GM19438 (cell line): ENCODE measurements around the gene RAMP2.
"Not testable (repeated sequence)": the region's sequence is repeated elsewhere in the genome, so short reads cannot be mapped to it uniquely, and the experiment has no call there.

ENCODE experiments used
- ATAC-seq: cut with Tn5 transposase; IDR thresholded peaks from one replicate; pipeline ENCODE4 v1.9.1; 2021; ENCODE audit warnings: low read depth; ENCODE audit not compliant: unreplicated experiment

Gene RAMP2, protein sequence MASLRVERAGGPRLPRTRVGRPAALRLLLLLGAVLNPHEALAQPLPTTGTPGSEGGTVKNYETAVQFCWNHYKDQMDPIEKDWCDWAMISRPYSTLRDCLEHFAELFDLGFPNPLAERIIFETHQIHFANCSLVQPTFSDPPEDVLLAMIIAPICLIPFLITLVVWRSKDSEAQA

DNA sequence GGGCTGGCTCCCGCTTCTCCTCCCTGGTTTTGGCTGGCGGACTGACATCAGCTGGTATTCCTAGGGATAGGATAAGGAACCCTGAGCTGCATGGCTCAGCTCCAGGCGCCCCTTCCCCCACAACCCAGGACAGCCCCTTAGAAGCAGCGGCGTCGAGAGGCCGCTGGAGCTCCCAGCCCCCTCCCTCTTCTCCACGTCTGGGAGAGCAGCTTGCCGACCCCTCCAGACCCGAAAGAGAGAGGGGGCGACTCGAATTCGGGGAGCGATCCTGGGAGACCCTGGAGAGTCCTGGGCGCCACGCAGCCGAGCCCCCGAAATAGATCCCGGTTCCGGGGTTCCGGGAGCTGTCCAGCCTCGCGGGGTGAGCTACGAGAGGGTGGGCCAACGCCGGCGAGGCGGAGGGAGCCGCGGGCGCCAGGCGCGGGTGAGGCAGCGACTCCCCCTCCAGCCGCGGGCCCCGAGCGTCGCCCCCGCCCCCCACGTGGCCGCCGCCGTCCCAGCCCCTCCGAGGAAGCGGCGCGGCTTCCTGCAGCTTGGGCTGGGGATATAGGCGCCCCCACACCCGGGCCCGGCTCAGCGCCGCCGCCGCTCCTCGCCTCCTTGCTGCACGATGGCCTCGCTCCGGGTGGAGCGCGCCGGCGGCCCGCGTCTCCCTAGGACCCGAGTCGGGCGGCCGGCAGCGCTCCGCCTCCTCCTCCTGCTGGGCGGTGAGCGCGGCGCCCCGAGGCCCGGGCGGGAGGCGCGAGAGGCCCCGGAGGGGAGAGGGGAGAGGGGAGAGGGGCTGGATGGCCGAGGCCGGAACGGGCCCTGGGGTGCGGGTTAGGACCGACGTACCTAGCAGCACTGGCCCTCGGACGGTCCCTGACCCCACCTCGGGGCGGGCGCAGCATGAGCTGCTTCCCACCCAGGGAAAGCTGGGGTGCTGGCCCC is at the start of gene RAMP2:
TSS of gene RAMP2 (plus strand) at position 576 of the 930 bp plus-strand sequence. CDS start at position 611, 35 bp downstream.
- no peak for ATAC-seq

DNA sequence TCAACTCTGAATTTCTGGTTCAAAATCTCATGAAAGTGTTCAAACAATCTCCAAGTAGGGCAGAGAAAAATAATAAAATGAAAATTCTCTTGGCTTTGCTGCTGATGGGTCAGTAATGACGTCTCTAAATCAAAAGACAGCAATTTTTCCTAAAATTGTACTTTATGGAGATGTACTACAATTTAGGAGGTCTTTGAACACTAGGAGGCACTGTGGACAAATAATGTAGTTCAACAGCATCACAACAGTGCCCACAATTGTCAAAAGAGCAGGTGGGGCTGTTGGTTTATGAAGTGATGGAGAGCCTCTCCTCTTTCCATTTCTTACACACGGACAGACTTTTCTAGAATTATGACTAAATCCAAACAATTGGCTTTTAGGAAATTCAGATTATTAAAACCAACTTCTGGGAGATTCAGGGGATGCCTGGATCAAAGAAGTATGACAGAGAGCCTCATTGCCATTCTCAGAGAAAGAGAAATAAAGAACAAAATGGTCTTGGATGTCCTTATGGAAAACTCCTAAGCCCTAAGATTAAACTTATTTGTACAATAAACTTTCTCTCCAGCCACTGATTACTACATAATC is 39.9 kb upstream of the RAMP2 start:
- ATAC-seq = no peak

DNA sequence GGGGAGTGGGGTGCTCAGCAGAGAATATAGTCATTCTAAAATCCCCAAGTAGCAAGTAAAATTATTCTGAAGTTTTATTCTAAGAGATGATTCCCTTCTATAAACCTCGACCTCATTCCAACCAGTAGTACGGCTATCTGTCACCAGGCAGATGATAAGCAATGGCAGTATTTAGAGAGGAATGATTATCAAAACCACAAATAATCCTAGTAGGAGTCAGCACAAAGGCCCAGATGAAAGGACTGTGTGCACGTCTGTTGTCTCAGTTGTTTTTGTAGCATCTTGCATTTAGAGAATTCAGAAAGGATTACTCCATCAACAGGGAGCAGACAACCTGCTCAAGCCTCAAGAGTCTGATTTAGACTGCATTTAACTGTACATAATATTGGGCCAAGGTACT is 37.4 kb upstream of the RAMP2 start:
- no peak for ATAC-seq

DNA sequence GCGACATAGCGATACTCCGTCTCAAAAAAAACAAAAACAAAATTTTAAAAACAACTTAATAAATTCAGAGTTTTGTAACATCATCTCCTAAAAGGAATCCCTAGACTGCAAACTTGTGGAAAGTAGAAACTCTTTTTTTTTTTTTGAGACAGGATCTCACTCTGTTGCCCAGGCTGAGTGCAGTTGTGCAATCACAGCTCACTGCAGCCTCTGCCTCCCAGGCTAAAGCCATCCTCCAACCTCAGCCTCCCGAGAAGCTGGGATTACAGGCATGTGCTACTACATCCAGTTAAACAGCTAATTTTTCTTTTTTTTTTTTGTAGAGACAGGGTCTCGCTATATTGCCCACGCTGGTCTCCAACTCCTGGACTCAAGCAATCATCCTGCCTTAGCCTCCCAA is 35.9 kb upstream of the RAMP2 start:
- no peak for ATAC-seq

DNA sequence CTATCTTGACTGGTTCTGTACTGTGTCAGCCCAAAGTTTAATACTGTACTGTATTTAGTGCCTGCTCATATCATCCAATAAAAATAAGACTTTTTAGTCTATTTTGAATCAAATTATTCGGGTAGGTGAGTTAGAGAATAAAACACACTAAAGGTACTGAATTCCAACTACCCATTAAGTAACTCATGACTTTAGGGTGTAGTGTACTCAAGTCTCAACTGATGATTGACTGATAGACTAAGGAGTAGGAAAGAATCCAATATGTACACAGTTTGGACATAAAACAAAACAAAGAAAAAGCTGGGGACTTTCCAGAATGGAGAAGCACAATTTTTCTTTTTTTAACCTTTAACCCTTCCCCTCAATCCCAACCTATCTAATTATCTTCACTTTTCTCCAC is 20.3 kb upstream of the RAMP2 start:
- no peak for ATAC-seq

DNA sequence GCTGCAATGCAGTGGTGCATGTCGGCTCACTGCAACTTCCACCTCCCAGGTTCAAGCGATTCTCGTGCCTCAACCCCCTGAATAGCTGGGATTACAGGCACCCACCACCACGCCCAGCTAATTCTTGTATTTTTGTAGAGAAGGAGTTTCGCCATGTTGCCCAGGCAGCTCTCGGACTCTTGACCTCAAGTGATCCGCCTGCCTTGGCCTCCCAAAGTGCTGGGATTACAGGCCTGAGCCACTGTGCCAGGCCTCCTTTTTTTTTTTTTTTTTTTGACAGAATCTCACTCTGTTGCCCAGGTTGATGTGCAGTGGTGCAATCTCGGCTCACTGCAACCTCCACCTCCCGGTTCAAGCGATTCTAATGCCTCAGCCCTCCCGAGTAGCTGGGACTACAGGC is 18.1 kb upstream of the RAMP2 start:
- ATAC-seq = not testable (repeated sequence)

DNA sequence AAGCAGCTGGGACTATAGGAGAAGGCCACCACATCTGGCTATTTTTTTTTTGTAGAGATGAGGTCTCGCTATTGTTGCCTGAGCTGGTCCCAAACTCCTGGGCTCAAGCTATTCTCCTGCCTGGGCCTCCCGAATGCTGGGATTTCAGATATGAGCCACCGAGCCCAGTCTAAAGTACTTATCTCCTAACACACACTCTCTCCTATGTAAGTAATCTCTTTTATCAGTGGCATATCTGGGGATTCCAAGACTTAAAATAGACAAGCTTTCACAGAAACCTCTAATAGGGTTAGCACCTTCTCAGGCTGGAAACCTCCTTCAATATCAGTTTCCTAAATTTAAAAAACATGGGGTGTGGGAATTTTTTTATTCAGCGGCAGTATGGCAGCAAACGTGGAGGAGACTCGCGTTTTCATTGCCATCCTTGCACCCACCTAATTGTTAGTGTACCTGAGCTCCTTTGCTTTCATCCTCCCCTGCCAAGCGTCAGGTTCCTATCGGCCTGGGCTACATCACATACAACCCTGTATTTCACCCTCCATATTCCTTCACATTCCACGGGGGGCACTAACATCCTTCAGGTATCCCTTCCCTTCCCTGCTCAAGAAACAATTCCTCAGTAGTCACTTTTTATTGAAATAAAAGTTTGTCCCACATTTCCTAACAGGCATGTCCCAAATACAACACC is 17.3 kb upstream of the RAMP2 start:
- no peak for ATAC-seq

DNA sequence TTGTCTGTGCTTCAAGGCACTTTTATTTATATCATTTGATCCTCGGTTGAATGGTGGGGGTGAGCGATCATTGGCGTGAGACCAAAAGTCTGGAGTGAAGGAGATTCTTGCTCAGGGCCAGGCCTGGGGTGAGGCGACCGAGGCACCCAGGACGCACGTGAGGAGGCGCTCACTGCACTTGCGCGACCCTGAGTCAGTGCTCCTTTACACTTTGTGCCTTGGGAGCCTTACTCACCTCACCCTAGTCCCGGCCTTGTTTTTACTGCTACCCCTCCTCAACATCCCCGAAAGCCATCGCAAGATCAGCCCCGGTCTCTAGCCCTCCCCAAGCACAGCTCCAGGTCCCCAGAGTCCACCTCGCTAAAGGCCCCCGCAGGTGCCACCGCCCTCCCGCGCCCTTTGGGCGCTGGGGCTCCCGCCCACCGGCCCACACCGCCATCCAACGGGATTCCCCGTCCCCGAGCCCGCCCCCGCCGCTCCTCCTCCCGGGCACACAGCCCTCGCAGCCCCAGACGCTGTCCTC is 16.7 kb upstream of the RAMP2 start:
- ATAC-seq = peak; percentile 61

DNA sequence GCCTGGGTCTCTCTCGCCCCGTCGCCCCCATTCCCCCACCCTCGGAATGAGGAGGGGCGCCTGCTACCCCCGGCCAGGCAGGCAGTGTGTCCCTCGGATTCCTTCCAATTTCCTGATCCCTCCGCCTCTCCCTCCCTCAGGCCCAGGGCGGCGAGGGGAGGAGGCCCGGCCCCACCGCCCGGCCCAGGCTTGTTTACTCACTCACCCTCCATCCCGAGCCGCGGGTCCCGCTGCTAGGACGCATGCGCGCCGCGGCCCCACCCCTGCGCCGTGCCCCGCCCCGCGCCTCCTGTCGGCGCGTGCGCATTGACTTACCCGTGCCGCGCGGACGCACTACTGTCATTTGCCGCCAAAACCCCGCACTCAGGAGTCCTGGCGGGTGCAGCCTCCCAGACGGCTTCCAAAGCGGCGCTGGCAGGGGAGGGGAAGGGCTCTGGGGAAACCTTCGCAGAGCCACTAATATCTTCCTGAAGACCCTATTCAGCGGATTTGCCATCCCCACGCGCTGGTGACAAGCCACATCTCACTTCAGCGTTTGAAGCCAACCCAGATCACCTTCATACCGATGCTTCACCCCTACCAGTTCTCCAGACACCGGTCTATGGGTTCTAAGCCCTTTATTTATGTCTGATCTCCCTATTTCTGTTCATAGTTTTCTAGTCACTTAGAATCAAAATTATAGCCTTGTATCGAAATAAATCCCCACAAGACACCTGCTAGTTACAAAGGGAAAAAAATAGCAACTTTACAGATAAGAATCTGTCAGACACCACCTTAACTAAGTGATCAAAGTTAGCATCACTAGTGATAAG is 16.0 kb upstream of the RAMP2 start, which contains the start of gene EZH1:
TSS of gene EZH1 (minus strand) at position 235 of the 812 bp plus-strand sequence. CDS start 16,099 bp downstream, outside the sequence.
- ATAC-seq = peak; percentile 72

DNA sequence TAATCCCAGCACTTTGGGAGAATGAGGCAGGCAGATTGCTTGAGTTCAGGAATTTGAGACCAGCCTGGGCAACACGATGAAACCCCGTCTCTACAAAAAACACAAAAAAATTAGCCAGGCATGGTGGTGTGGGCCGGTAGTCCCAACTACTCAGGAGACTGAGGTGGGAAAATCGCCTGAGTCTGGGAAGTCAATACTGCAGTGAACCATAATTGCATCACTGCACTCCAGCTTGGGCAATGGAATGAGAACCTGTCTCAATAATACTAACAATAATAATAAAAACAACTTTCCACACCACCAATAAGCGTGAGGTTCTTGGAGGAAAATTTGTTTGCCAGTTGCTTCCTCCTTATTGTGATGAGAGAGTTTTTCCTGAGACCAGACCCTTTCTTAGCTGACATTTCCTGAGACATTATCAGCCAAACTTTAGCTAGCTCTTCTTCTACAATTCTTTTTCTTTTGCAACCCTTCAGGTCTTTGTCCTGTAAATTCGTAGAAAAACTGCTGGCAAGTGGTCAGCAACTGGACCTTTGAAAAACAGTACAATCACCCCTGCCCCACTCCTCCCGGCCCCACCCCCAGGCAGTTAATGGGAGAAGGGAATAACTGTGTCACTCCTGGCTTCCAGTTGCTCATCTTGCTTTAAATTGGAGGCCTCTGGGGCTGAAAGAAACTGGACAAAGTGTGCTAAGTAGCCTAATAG is 12.7 kb upstream of the RAMP2 start:
- ATAC-seq = no peak

DNA sequence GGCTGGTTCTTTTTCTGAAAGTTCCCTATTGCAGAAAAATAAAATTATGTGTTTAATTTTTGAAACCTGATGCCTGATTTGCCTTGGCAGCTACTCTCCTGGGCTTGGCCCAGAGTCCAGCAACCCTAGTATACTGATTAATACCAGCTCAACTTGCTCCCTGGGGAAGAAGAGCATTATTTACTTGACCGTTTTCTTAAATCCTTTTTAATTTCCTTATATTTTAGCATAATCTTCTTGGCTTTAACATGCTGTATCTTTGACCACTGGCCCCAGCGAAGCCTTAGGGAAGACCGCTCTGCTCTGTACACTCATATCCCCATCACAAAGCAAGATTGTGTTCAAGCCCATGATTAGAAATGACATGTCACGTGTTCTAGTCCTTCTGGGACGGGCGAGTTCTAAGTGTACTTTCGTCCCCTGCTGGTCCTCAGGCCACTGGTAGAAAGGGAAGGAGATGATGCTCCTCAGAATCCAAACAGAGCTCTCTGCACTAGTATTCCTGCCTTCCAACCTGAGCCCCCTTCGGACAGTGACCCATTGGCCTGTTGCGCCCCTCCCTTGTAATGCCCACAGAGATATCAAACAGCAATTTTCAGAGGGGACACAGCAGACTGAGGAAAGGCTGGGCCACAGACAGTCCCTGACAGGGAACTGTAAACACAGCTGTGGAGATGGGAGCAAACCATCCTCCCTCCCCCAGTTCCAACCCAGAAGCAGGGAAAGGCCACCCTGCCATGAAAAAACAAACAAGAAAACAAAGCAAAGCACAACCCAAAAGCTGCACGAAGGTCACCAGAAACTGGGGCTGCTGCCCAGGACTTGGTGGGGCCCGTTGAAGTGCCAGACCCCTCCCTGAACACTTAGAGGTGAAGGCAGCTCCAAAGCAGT is 11.9 kb upstream of the RAMP2 start:
- ATAC-seq = no peak

DNA sequence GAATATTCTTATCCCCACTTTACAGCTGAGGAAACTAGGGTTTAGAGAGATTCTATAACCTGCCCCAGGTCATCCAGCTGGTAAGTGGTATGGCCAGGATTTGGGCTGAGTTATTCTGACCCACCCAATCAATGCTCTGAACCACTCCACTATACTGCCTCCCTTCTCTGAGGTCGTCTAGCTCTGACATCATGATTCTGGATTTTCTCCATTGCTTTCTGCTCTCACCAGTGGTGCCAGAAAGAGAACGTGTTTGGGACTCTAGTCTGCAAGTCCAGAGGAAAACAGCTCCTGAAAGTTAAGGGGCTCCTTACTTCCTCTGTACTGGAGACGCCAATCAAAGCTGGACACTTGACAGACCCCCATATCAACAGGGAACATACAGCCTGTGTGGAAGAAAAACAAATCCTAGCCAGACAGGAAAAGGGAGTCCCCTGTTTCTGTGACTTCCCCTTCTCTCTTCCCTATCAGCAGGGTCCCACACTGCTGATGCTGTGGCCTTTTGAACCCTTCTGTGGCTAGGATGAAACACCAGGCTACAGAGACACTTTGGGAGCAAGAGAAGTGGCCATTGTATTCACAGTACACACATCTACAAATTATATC is 10.2 kb upstream of the RAMP2 start:
- no peak for ATAC-seq

DNA sequence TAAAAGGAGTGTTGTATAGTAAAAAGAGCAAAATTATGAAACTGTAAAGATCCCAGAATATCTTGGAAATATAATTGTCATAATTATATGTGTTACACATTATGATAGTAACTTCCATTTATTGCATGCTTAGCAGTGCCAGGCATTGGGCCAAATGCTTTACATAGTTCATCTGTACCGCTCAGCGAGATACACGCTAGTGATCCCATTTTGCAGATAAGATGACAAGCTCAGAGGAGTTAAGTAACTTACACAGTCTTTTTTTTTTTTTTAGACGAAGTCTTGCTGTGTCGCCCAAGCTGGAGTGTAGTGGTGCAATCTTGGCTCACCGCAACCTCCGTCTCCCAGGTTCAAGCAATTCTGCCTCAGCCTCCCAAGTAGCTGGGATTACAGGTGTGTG is 9.4 kb upstream of the RAMP2 start:
- no peak for ATAC-seq

DNA sequence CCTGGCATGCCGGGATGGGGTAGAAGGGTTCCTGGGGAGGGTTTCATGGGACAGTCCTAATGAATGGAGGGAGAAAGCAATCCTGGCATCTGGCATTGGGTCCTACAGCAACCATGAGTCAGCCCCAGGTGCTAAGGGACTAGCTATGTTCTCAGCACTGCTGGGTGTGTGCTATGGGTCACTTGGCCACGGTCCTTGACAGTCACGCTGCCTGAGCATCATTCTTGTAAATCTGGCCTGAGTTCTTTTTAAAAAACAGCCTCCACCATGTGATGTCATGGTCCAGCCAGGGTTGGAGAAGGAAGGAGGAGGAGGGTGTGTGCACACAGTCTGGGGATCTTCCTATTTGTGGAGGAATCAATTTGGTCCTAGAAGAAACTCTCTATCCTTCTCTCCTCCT is 6.2 kb upstream of the RAMP2 start:
- ATAC-seq = no peak

DNA sequence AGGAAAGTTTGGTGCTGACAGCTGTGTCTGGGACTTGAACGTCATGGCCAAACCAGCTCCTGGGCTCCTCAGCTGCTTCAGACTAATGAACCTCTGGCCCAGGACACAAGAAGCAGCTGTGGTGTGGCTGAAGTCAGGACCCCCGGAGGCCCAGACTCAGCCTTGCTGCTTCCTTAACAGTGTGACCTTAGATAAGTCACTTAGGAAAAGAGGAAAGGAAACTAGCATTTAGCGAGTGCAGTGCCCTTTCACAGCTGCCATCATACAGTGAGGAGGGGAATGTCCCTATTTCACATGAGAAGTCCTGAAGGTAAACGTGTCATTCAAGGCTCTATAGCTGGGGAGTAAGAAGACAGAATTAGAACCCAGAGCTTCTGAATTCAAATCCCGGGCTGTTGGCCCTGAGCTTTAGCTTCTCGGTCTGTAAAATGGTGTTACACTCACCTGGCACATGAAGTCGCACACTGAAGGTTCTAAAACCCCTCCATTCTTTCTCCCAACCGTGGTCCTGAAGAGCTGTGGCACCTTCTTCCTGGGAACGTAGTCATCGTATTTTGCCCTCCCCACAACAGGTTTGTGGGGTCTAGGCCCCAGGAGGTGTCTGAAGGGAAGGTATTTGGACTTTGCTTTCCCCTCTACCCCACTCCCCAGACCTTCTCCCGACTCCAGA is 910 bp upstream of the RAMP2 start:
- ATAC-seq = no peak

DNA sequence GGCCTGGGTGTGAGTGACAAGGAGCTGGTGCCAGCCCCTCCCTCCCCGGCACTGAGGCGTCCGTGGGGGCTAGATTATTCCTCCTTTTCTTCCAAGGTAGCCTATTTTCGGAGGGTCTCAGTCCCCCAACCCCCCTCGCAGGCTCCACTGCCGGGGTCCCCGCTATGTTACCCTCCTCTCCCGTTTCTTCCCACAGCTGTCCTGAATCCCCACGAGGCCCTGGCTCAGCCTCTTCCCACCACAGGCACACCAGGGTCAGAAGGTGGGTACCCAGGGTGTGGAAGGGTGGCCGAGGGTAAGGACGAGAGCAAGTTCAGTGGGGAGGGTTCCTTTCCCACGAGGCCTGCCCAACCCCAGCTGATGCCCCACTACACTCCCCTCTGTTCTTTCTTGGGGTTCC is 611 bp downstream of the RAMP2 start:
- no peak for ATAC-seq

DNA sequence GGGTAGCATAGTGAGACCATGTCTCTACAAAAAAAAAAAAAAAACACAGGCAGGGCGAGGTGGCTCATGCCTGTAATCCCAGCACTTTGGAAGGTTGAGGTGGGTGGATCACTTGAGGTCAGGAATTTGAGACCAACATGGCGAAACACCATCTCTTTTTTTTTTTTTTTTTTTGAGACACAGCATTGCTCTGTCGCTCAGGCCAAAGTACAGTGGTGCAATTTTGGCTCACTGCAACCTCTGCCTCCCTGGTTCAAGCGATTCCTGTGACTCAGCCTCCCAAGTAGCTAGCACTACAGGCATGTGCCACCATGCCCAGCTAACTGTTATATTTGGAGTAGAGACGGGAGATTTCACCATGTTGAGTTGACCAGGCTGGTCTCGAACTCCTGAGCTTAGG is 5.1 kb downstream of the RAMP2 start:
- ATAC-seq = no peak
